Endodermal cell (in vitro differentiated cells): ENCODE data around the gene UBA6. TPM values are rescaled to one million over a fixed set of nuclear protein-coding genes. Genes with fewer than 3 reads are reported as not detected.

Experiments
- DNase-seq: peaks from one replicate; pipeline ENCODE4 v3.0.0-alpha.2; 2017
- H3K27ac ChIP-seq: 2 replicates; pipeline ENCODE4 v1.5.1; 2013; ENCODE audit warnings: mild to moderate bottlenecking, low read depth, low read length, moderate library complexity
- H3K27me3 ChIP-seq: 2 replicates; pipeline ENCODE4 v1.6.1; 2013; ENCODE audit warnings: mild to moderate bottlenecking, low read length, moderate library complexity; ENCODE audit not compliant: insufficient read depth, control insufficient read depth, poor library complexity, severe bottlenecking
- H3K36me3 ChIP-seq: 2 replicates; pipeline ENCODE4 v1.7.0; 2013; ENCODE audit warnings: mild to moderate bottlenecking, low read length, moderate library complexity; ENCODE audit not compliant: control insufficient read depth, insufficient read depth
- H3K4me1 ChIP-seq: one replicate; pipeline ENCODE4 v1.7.0; 2013; ENCODE audit warnings: low read length; ENCODE audit not compliant: control insufficient read depth, insufficient read depth
- H3K4me3 ChIP-seq: 2 replicates; pipeline ENCODE4 v1.5.1; 2013; ENCODE audit warnings: mild to moderate bottlenecking, low read length, moderate library complexity
- H3K9ac ChIP-seq: 2 replicates; pipeline ENCODE4 v1.6.1; 2013; ENCODE audit warnings: mild to moderate bottlenecking, low read length, moderate library complexity; ENCODE audit not compliant: poor library complexity, severe bottlenecking; ENCODE audit errors: extremely low read depth
- H3K9me3 ChIP-seq: 2 replicates; pipeline ENCODE4 v1.6.1; 2013; ENCODE audit warnings: mild to moderate bottlenecking, low read length, moderate library complexity; ENCODE audit not compliant: control insufficient read depth
- H3K27ac Mint-ChIP-seq: 2 replicates; pipeline ENCODE4 v1.8.0; 2020; ENCODE audit warnings: mixed read lengths
- H3K27me3 Mint-ChIP-seq: 2 replicates; pipeline ENCODE4 v1.8.0; 2021; ENCODE audit warnings: mild to moderate bottlenecking, mixed read lengths; ENCODE audit not compliant: insufficient read depth
- H3K36me3 Mint-ChIP-seq: 2 replicates; pipeline ENCODE4 v1.8.0; 2020; ENCODE audit warnings: low read depth, mixed read lengths
- H3K4me1 Mint-ChIP-seq: 2 replicates; pipeline ENCODE4 v1.8.0; 2020; ENCODE audit warnings: mixed read lengths
- H3K4me3 Mint-ChIP-seq: 2 replicates; pipeline ENCODE4 v1.8.0; 2020; ENCODE audit warnings: mild to moderate bottlenecking, moderate library complexity, mixed read lengths
- H3K9me3 Mint-ChIP-seq: 2 replicates; pipeline ENCODE4 v1.8.0; 2020; ENCODE audit warnings: mild to moderate bottlenecking, mixed read lengths
- CTCF ChIP-seq: fragments of 200-600 bp; sonication (generic); conservative IDR thresholded peaks from 2 replicates; pipeline ENCODE4 v1.5.0; 2021; ENCODE audit warnings: antibody characterized with exemption, mild to moderate bottlenecking
- total RNA-seq, 2 donors: library from RNA; stranded (reverse); fragmentation: NEBNext Ultra II Directional in 1 of 2; extraction: Animal tissue kit (Norgen Biotek cat#: 25700) in 1 of 2; gene quantifications; 2 replicates in 1 of 2; 3 replicates in 1 of 2; pipeline ENCODE4 v1.2.1, GENCODE V29; 2021

Gene UBA6
- total RNA-seq, 2 donors from 2014 or later, result 83.1 to 117 TPM

DNA sequence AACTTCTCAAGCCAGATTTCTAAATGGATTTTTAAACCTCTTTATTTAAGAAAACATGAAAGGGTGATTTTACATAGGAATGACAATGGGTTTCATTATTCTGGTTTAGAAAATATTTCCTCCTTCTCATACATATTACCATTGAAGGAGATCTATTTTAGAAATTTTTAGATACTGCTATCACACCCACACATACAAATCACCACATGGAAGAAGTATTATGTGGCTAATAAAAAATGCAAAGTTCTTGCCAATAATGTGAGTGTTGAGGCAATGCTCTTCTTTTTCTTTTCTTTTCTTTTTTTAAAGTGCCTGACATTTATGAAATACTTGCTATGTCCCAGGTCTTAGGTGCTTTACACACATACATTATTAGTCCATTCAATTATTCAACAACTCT lies 135.7 kb downstream of the UBA6 start:
- no peaks in the 10 kb centered on the region for H3K9me3 Mint-ChIP-seq
- Histone ChIP-seq H3K36me3 (no peaks in the 10 kb centered on the region), H3K27ac (no peak overlapping the region), H3K27me3 (no peaks in the 10 kb centered on the region), H3K9me3 (no peaks in the 10 kb centered on the region), H3K9ac (no peak overlapping the region), H3K4me3 (no peak overlapping the region), H3K4me1 (no peaks in the 10 kb centered on the region)
- H3K4me1 Mint-ChIP-seq, result no peaks in the 10 kb centered on the region
- H3K4me3 Mint-ChIP-seq, result no peak overlapping the region
- H3K36me3 Mint-ChIP-seq, result no peaks in the 10 kb centered on the region
- no peak overlapping the region for H3K27ac Mint-ChIP-seq
- no peaks in the 10 kb centered on the region for H3K27me3 Mint-ChIP-seq
- no peak for TF ChIP-seq CTCF
- DNase-seq, result no peak

Other genes starting within 250 kb of the UBA6 start
- 10 to 100 TPM; 22.9 to 32.3 TPM for gene CENPC, start 155.7 kb downstream of the UBA6 start, total RNA-seq
- not detected for gene STAP1, start 142.4 kb downstream of the UBA6 start, total RNA-seq
- gene GNRHR, start 53.2 kb upstream of the UBA6 start, total RNA-seq, result not detected
- gene TMPRSS11D, start 182.8 kb upstream of the UBA6 start, total RNA-seq, result not detected